HCT116 (cell line): ENCODE data around the gene ATP1A1.

Experiments used
- ATF3 ChIP-seq: IDR thresholded peaks from 2 replicates; pipeline ENCODE4 v1.6.1; 2012
- CTCF ChIP-seq, 3 experiments: fragments of 200-600 bp in 1 of 3; sonication (generic) in 1 of 3; IDR thresholded peaks in 2 of 3; conservative IDR thresholded peaks in 1 of 3; 2 replicates each; pipeline ENCODE4 v1.5.1; 2012 to 2017; ENCODE audit warnings: low read depth in 2 of 3, low read length in 2 of 3, antibody characterized with exemption in 1 of 3, borderline replicate concordance in 1 of 3, control low read depth in 1 of 3, mild to moderate bottlenecking in 1 of 3, mixed read lengths in 1 of 3, mixed run types in 1 of 3, moderate library complexity in 1 of 3; ENCODE audit not compliant: insufficient read depth in 1 of 3
- EZH2 ChIP-seq: fragments of 200-600 bp; sonication (generic); IDR thresholded peaks from 2 replicates; pipeline ENCODE4 v1.6.1; 2017; ENCODE audit warnings: antibody characterized with exemption, mixed run types
- EZH2phosphoT487 ChIP-seq: fragments of 200-600 bp; IDR thresholded peaks from 2 replicates; pipeline ENCODE4 v1.6.1; 2018; ENCODE audit warnings: antibody characterized with exemption, borderline replicate concordance
- MAX ChIP-seq: IDR thresholded peaks from 2 replicates; pipeline ENCODE4 v1.6.1; 2012
- POLR2A ChIP-seq: IDR thresholded peaks from 2 replicates; pipeline ENCODE4 v1.7.0; 2011; ENCODE audit warnings: borderline replicate concordance; ENCODE audit not compliant: insufficient read depth, insufficient read length; ENCODE audit errors: extremely low read depth
- POLR2AphosphoS5 ChIP-seq: IDR thresholded peaks from 2 replicates; pipeline ENCODE4 v1.6.1; 2011; ENCODE audit warnings: mild to moderate bottlenecking, low read depth, low read length, moderate library complexity
- REST ChIP-seq: IDR thresholded peaks from 2 replicates; pipeline ENCODE4 v1.6.1; 2012; ENCODE audit warnings: low read depth
- SP1 ChIP-seq: IDR thresholded peaks from 2 replicates; pipeline ENCODE4 v1.6.1; 2012; ENCODE audit warnings: low read depth
- SRF ChIP-seq: IDR thresholded peaks from 2 replicates; pipeline ENCODE4 v1.6.1; 2012; ENCODE audit warnings: low read depth
- TCF7L2 ChIP-seq: IDR thresholded peaks from 2 replicates; pipeline ENCODE4 v1.7.0; 2011; ENCODE audit warnings: borderline replicate concordance, inconsistent platforms; ENCODE audit not compliant: insufficient read depth, insufficient read length; ENCODE audit errors: extremely low read depth
- YY1 ChIP-seq: IDR thresholded peaks from 2 replicates; pipeline ENCODE4 v1.6.1; 2011; ENCODE audit warnings: low read length, low read depth, moderate library complexity, mild to moderate bottlenecking; ENCODE audit not compliant: insufficient replicate concordance; ENCODE audit errors: extremely low read depth
- ZFX ChIP-seq: fragments of 450-650 bp; IDR thresholded peaks from 2 replicates; pipeline ENCODE4 v1.6.1; 2017
- ZNF274 ChIP-seq: fragments of 200-500 bp; sonication (Bioruptor generic); IDR thresholded peaks from 2 replicates; pipeline ENCODE4 v1.6.1; 2014; ENCODE audit warnings: mild to moderate bottlenecking, low read depth, low read length, inconsistent platforms

GRCh38 chr1:116356067-116356466, 17.0 kb upstream of the ATP1A1 start:
- TF ChIP-seq EZH2 (no peak), ZNF274 (no peak), CTCF (IDR thresholded peaks at IDR 0.05 in 2 of 3, conservative IDR thresholded peaks at IDR 0.05 in 1 of 3; ENCODE audit: borderline replicate concordance in 1 of 3, insufficient read depth in 1 of 3, low read depth in 2 of 3, low read length in 2 of 3) (no peak), MAX (no peak), YY1 (no peak), SP1 (no peak), POLR2AphosphoS5 (no peak), SRF (no peak), POLR2A (no peak), EZH2phosphoT487 (no peak), TCF7L2 (no peak), REST (no peak), ATF3 (no peak), ZFX (no peak)
